ENCODE measurements around the gene RLF.
"Not testable (repeated sequence)": the region's sequence is repeated elsewhere in the genome, so short reads cannot be mapped to it uniquely, and the experiment has no call there.

- TF ChIP-seq CTCF (IDR thresholded peaks at IDR 0.05; ENCODE audit: insufficient read depth, low read depth, low read length); EZH2 (IDR thresholded peaks at IDR 0.05; ENCODE audit: insufficient read depth, low read length): not testable (repeated sequence)
Observed at GRCh38 chr1:40221471-40221905, 60.3 kb downstream of the RLF start.
